Liver (tissue), 9 donors: ENCODE data around the gene STK40. TPM values are rescaled to one million over a fixed set of nuclear protein-coding genes. Genes with fewer than 3 reads are reported as not detected.
A peak's percentile ranks its signal among the peaks of the same experiment; 100 is the strongest.

ENCODE experiments used
- DNase-seq: peaks from one replicate; pipeline ENCODE4 v3.0.0-alpha.2; 2017; ENCODE audit warnings: low spot score
- H3K27ac ChIP-seq, 2 donors: one replicate each; pipeline ENCODE4 v1.7.0; 2013; ENCODE audit warnings: inconsistent platforms in 2 of 2, low read length in 2 of 2, control low read depth in 1 of 2, low read depth in 1 of 2, mild to moderate bottlenecking in 1 of 2
- H3K27me3 ChIP-seq, 4 donors: one replicate each; pipeline versions ENCODE4 v1.6.1 to v1.7.0; 2013; ENCODE audit warnings: low read length in 3 of 4, inconsistent platforms in 1 of 4, mild to moderate bottlenecking in 1 of 4, moderate library complexity in 1 of 4; ENCODE audit not compliant: control insufficient read depth in 4 of 4, insufficient read depth in 4 of 4
- H3K36me3 ChIP-seq, 4 donors: one replicate each; pipeline versions ENCODE4 v1.6.1 to v1.7.0; 2013; ENCODE audit warnings: low read length in 3 of 4, mild to moderate bottlenecking in 3 of 4, low read depth in 1 of 4, moderate library complexity in 1 of 4; ENCODE audit not compliant: control insufficient read depth in 4 of 4, insufficient read depth in 3 of 4
- H3K4me1 ChIP-seq, 4 donors: one replicate each; pipeline versions ENCODE4 v1.6.1 to v1.7.0; 2013; ENCODE audit warnings: low read length in 3 of 4, mild to moderate bottlenecking in 3 of 4, moderate library complexity in 1 of 4; ENCODE audit not compliant: control insufficient read depth in 4 of 4, insufficient read depth in 4 of 4
- H3K4me3 ChIP-seq, 3 donors: one replicate each; pipeline versions ENCODE4 v1.6.1 to v1.7.0; 2013; ENCODE audit warnings: low read length in 3 of 3, control low read depth in 1 of 3, low read depth in 1 of 3, mild to moderate bottlenecking in 1 of 3
- H3K9ac ChIP-seq, 2 donors: one replicate each; pipeline ENCODE4 v1.7.0; 2013; ENCODE audit warnings: low read length in 2 of 2, mild to moderate bottlenecking in 2 of 2, moderate library complexity in 2 of 2, control low read depth in 1 of 2, low read depth in 1 of 2
- H3K9me3 ChIP-seq, 4 donors: one replicate each; pipeline versions ENCODE4 v1.6.1 to v1.7.0; 2013; ENCODE audit warnings: low read length in 3 of 4; ENCODE audit not compliant: control insufficient read depth in 4 of 4
- ATF3 ChIP-seq: IDR thresholded peaks from 2 replicates; pipeline ENCODE4 v1.6.1; 2016; ENCODE audit warnings: antibody characterized with exemption
- CTCF ChIP-seq: fragments of 150-350 bp; IDR thresholded peaks from 2 replicates; pipeline ENCODE4 v1.5.1; 2017; ENCODE audit warnings: improper control_type of control experiment, low read depth, low read length; ENCODE audit not compliant: missing input control
- EGR1 ChIP-seq, 2 donors: IDR thresholded peaks; 2 replicates each; pipeline ENCODE4 v1.6.1; 2016 to 2018; ENCODE audit warnings: antibody characterized with exemption in 2 of 2, low read depth in 2 of 2
- FOXA1 ChIP-seq: IDR thresholded peaks from 2 replicates; pipeline ENCODE4 v1.6.1; 2016; ENCODE audit warnings: antibody characterized with exemption
- FOXA2 ChIP-seq: IDR thresholded peaks from 2 replicates; pipeline ENCODE4 v1.6.1; 2016; ENCODE audit warnings: antibody characterized with exemption
- GABPA ChIP-seq, 2 donors: IDR thresholded peaks in 1 of 2; conservative IDR thresholded peaks in 1 of 2; 2 replicates each; pipeline ENCODE4 v1.6.1; 2016; ENCODE audit warnings: antibody characterized with exemption in 2 of 2, mild to moderate bottlenecking in 1 of 2, moderate library complexity in 1 of 2
- HNF4A ChIP-seq, 2 donors: conservative IDR thresholded peaks; 2 replicates each; pipeline ENCODE4 v1.6.1; 2016; ENCODE audit warnings: antibody characterized with exemption in 2 of 2, mild to moderate bottlenecking in 2 of 2
- HNF4G ChIP-seq: IDR thresholded peaks from 2 replicates; pipeline ENCODE4 v1.6.1; 2016; ENCODE audit warnings: antibody characterized with exemption
- JUND ChIP-seq, 2 donors: IDR thresholded peaks; 2 replicates each; pipeline ENCODE4 v1.6.1; 2016; ENCODE audit warnings: antibody characterized with exemption in 2 of 2
- MAX ChIP-seq: IDR thresholded peaks from 2 replicates; pipeline ENCODE4 v1.6.1; 2016; ENCODE audit warnings: antibody characterized with exemption
- NR2F2 ChIP-seq: IDR thresholded peaks from 2 replicates; pipeline ENCODE4 v1.6.1; 2016; ENCODE audit warnings: antibody characterized with exemption
- RAD21 ChIP-seq, 2 donors: IDR thresholded peaks; 2 replicates each; pipeline ENCODE4 v1.6.1; 2016; ENCODE audit warnings: antibody characterized with exemption in 2 of 2, mild to moderate bottlenecking in 2 of 2
- REST ChIP-seq: IDR thresholded peaks from 2 replicates; pipeline ENCODE4 v1.6.1; 2016; ENCODE audit warnings: antibody characterized with exemption, mild to moderate bottlenecking
- RXRA ChIP-seq, 2 donors: IDR thresholded peaks; 2 replicates each; pipeline ENCODE4 v1.6.1; 2017 to 2018; ENCODE audit warnings: antibody characterized with exemption in 2 of 2, mild to moderate bottlenecking in 1 of 2
- SP1 ChIP-seq: IDR thresholded peaks from 2 replicates; pipeline ENCODE4 v1.6.1; 2018; ENCODE audit warnings: antibody characterized with exemption, mild to moderate bottlenecking
- TAF1 ChIP-seq: conservative IDR thresholded peaks from 2 replicates; pipeline ENCODE4 v1.6.1; 2016; ENCODE audit warnings: antibody characterized with exemption, mild to moderate bottlenecking
- YY1 ChIP-seq: IDR thresholded peaks from 2 replicates; pipeline ENCODE4 v1.6.1; 2016; ENCODE audit warnings: antibody characterized with exemption, mild to moderate bottlenecking
- ZBTB33 ChIP-seq: IDR thresholded peaks from 2 replicates; pipeline ENCODE4 v1.6.1; 2016; ENCODE audit warnings: antibody characterized with exemption
- WGBS: extraction: QIAGEN DNeasy Blood & Tissue Kit; methylation state at CpG from one replicate; pipeline ENCODE4 v1.1.7; 2013; 5-methylcytosine and 5-hydroxymethylcytosine counted together
- polyA plus RNA-seq, 2 donors: library from polyadenylated mRNA; stranded (reverse) in 1 of 2; unstranded in 1 of 2; fragments of 200-250 nt in 1 of 2; fragments of >200 nt in 1 of 2; fragmentation: Nextera tagmentation in 1 of 2; extraction: Ambion mirVana in 1 of 2; gene quantifications; one replicate each; pipeline versions ENCODE4 v1.2.1 to v1.2.3, GENCODE V29; 2013 to 2015
- total RNA-seq, 2 donors: library from RNA; depleted of rRNA; stranded (reverse); fragments of >200 nt; gene quantifications; one replicate each; pipeline ENCODE4 v1.2.3, GENCODE V29; 2014
- donor health status: healthy.
- donor health status: healthy.
- donor health status: healthy.
- donor health status: healthy.
- donor health status: healthy.

STK40 gene
- total and polyA plus RNA-seq, 4 donors: 13.0 to 26.8 (median 21.9) TPM

GRCh38 chr1:36397378-36398230 lies 11.9 kb upstream of the STK40 start, which contains the start of gene LSM10:
Gene LSM10, minus strand, starts transcription at chr1:36397908. Its CDS starts 3,779 bp downstream, at chr1:36394129.
- H3K27ac ChIP-seq: peak within 1 kb of the TSS; percentile 87 to 91
- no peaks in the 10 kb centered on the region for H3K9me3 ChIP-seq
- under 1% methylated on average over 60 of the region's 60 CpGs for WGBS
- H3K4me3 ChIP-seq: peak within 1 kb of the TSS; percentile 79 to 90 (median 89)
- peaks cover 0 to 14% (median 8%) of the 10 kb centered on the region in 4 donors for H3K4me1 ChIP-seq
- H3K9ac ChIP-seq: peak within 1 kb of the TSS; percentile 92 to 93
- H3K27me3 ChIP-seq: no peaks in the 10 kb centered on the region
- peak; percentile 95 for DNase-seq
- no peak for TF ChIP-seq ATF3
- no peak for TF ChIP-seq HNF4G
- peak in 1 of 2 donors; percentile 25 for TF ChIP-seq RXRA (IDR thresholded peaks at IDR 0.05)
- no peak for TF ChIP-seq CTCF
- no peak for TF ChIP-seq HNF4A (conservative IDR thresholded peaks at IDR 0.05)
- TF ChIP-seq REST: peak; percentile 78
- peak in 1 of 2 donors; percentile 74 for TF ChIP-seq GABPA (IDR thresholded peaks at IDR 0.05 in 1 of 2, conservative IDR thresholded peaks at IDR 0.05 in 1 of 2)
- TF ChIP-seq SP1: no peak
- no peak for TF ChIP-seq FOXA2
- TF ChIP-seq MAX: peak; percentile 76
- peak; percentile 11 to 33 for TF ChIP-seq RAD21 (IDR thresholded peaks at IDR 0.05)
- peak; percentile 64 for TF ChIP-seq TAF1
- TF ChIP-seq YY1: peak; percentile 94
- TF ChIP-seq JUND (IDR thresholded peaks at IDR 0.05): peak in 1 of 2 donors; percentile 34
- no peak for TF ChIP-seq NR2F2
- peak in 1 of 2 donors; percentile 8 for TF ChIP-seq EGR1 (IDR thresholded peaks at IDR 0.05; ENCODE audit: low read depth in 2 of 2)
- TF ChIP-seq ZBTB33: peak; percentile 50
- TF ChIP-seq FOXA1: no peak
- H3K36me3 ChIP-seq: peaks cover 0 to 9% (median 8%) of the 10 kb centered on the region in 4 donors
